Epithelial cell of proximal tubule (primary cell): ENCODE measurements around the gene OVCA2. TPM values are rescaled to one million over a fixed set of nuclear protein-coding genes. Genes with fewer than 3 reads are reported as not detected.

Source experiments
- DNase-seq: peaks from one replicate; pipeline ENCODE4 v3.0.0-alpha.2; 2011; ENCODE audit warnings: low read depth
- H3K4me3 ChIP-seq: 2 replicates; pipeline ENCODE4 v1.5.1; 2011; ENCODE audit warnings: low read depth, mild to moderate bottlenecking, low read length
- total RNA-seq: library from RNA; depleted of rRNA; stranded (reverse); fragments of >200 nt; gene quantifications from 2 replicates; pipeline ENCODE4 v1.2.3, GENCODE V29; 2015
- TF ChIP-seq, protein P1 (sequence below): conservative IDR thresholded peaks from 2 replicates; pipeline ENCODE4 v1.5.1; 2012; ENCODE audit warnings: low read depth, mild to moderate bottlenecking, low read length

OVCA2 gene
- total RNA-seq, 1 donor from 2014 or later: 55.4 TPM

GRCh38 chr17:2034157-2034556, 7.7 kb upstream of the OVCA2 start:
- TF ChIP-seq, protein P1, sequence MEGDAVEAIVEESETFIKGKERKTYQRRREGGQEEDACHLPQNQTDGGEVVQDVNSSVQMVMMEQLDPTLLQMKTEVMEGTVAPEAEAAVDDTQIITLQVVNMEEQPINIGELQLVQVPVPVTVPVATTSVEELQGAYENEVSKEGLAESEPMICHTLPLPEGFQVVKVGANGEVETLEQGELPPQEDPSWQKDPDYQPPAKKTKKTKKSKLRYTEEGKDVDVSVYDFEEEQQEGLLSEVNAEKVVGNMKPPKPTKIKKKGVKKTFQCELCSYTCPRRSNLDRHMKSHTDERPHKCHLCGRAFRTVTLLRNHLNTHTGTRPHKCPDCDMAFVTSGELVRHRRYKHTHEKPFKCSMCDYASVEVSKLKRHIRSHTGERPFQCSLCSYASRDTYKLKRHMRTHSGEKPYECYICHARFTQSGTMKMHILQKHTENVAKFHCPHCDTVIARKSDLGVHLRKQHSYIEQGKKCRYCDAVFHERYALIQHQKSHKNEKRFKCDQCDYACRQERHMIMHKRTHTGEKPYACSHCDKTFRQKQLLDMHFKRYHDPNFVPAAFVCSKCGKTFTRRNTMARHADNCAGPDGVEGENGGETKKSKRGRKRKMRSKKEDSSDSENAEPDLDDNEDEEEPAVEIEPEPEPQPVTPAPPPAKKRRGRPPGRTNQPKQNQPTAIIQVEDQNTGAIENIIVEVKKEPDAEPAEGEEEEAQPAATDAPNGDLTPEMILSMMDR: no peak
- H3K4me3 ChIP-seq: no peak overlapping the region
- no peak for DNase-seq

DNA sequence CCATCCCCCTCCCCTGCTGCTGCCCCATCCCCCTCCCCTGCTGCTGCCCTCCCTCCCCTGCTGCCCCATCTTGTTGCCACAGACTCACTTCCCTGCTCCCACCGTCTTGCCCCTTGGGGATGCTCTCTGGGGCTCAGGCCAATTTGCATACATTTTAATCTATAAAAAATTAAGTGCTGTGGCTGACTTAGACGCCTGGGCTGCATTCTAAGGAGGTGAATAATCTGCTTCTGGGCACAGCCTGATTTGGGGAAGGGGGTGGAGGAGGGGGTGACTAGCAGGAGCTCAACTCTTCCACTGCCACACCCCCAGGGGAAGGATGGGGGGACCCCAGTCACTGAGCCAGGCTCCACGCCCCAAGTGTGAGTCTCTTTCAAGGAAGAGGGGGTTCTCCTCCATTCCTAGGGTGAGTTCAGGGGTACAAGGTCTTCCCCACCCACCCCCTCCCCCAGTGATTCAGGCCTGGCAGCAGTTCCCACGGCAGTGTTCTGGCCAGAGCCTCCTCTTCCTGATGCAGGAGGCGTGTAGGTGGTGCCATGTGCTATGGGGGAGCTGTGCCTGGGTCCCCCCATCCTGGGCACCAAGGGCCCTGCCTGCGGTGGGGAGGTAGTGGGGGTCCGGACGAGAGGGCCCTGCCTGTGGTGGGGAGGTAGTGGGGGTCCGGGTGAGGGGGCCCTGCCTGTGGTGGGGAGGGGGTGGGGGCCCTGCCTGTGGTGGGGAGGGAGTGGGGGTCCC, 6.8 kb upstream of the OVCA2 start:
- TF ChIP-seq, protein P1: no peak
- no peak for DNase-seq
- H3K4me3 ChIP-seq: no peak overlapping the region

GRCh38 chr17:2035541-2036488, 6.0 kb upstream of the OVCA2 start:
- TF ChIP-seq, protein P1: no peak
- no peak overlapping the region for H3K4me3 ChIP-seq
- no peak for DNase-seq

GRCh38 chr17:2037155-2037554, 4.7 kb upstream of the OVCA2 start:
- TF ChIP-seq, protein P1: no peak
- DNase-seq: no peak
- H3K4me3 ChIP-seq: no peak overlapping the region

DNA sequence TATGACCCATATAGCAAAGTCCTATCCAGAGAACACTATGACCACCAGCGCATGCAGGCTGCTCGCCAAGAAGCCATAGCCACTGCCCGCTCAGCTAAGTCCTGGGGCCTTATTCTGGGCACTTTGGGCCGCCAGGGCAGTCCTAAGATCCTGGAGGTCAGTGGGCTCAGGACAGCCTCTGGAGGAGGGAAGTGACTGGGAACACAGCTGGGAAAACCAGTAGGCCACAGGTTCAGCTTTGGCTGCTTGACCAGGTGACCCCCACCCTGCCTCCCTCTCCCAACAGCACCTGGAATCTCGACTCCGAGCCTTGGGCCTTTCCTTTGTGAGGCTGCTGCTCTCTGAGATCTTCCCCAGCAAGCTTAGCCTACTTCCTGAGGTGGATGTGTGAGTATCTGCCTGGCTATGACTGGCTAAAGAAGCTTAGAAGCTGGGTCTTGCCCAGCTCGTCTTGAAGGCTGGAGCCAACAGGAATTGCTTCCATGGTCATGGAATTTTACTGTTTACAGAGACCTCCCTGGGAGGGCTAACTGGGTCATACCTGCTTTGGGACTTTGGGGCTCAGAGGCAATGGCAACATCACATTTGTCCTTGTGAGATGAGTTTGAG, 1.5 kb upstream of the OVCA2 start:
- no peak overlapping the region for H3K4me3 ChIP-seq
- TF ChIP-seq, protein P1: no peak
- DNase-seq: no peak

- no peak for DNase-seq
- H3K4me3 ChIP-seq: peak overlapping the region; percentile 74
- TF ChIP-seq, protein P1: no peak
Measured at GRCh38 chr17:2040942-2041560, 771 bp upstream of the OVCA2 start.
